Fibroblast of the aortic adventitia (primary cell): Measurements from ENCODE around the gene BBS7. TPM values are rescaled to one million over a fixed set of nuclear protein-coding genes. Genes with fewer than 3 reads are reported as not detected.

ENCODE experiments used
- DNase-seq: peaks from one replicate; pipeline ENCODE4 v3.0.0-alpha.2; 2010; ENCODE audit warnings: low read depth
- H3K4me3 ChIP-seq: 2 replicates; pipeline ENCODE4 v1.5.1; 2011; ENCODE audit warnings: low read depth, mild to moderate bottlenecking, control low read depth, low read length, moderate library complexity
- CTCF ChIP-seq: IDR thresholded peaks from 2 replicates; pipeline ENCODE4 v1.5.1; 2011; ENCODE audit warnings: mild to moderate bottlenecking, low read length, control low read depth, inconsistent platforms; ENCODE audit not compliant: insufficient read depth
- total RNA-seq: library from RNA; depleted of rRNA; stranded (reverse); fragments of >200 nt; gene quantifications from 2 replicates; pipeline ENCODE4 v1.2.3, GENCODE V29; 2012; ENCODE audit warnings: low replicate concordance

Gene BBS7
- total RNA-seq, 1 donor, result 24.3 TPM

DNA sequence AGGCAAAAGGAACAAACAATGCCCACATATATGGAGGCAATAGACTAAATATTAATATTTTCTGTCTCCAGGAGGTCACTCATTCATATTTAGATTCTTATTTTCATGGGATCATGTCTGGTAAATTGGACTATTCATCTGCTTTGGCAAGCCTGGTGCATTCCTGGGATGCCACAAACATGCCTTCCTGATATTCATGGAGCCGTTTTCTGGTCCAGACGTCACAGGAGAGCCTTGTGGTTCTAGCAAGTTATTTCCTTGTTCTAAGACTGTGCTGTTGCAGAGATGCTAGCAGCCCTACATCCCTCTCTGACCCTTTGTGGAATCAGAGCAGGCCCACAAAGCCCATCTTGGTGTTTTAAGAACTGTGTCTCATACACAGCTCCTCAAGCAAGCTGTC lies 85.3 kb downstream of the BBS7 start:
- no peak for TF ChIP-seq CTCF
- DNase-seq, result peak; percentile 97
- H3K4me3 ChIP-seq, result no peak overlapping the region

DNA sequence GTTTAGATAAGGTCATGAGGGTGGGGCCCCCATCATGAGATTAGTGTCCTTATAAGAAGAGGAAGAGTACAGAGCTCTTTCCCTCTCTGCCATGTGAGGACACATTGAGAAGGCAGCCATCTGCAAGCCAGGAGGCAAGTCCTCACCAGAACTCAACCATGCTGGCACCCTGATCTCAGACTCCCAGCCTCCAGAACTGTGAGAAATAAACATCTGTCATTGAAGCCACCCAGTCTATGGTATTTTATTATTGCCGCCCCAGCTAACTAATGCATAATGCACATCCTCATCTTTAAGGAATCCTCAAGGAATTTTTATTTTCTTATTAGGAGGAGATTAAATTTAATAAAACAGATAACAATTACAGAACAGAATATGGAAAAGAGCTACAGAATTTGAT lies 85.9 kb downstream of the BBS7 start:
- H3K4me3 ChIP-seq, result no peak overlapping the region
- no peak for TF ChIP-seq CTCF
- no peak for DNase-seq

DNA sequence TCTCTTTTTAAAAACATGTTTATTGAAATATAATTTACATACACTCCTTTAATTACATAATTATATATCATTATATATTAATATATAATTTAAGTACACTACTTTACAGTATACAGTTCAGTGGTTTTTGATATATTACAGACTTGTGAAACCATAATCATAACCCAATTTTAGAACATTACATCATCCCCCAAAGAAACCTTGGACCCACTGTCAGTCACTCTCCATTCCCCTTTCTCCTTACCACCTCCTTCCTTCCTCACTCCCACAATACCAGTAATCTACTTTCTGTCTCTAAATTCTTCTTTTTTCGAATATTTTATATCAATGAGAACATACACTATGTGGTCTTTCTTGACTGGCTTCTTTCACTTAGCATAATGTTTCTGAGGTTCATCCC lies 87.1 kb downstream of the BBS7 start:
- DNase-seq, result no peak
- H3K4me3 ChIP-seq, result no peak overlapping the region
- TF ChIP-seq CTCF, result no peak

GRCh38 chr4:121778991-121779628 lies 91.2 kb downstream of the BBS7 start:
- TF ChIP-seq CTCF, result no peak
- H3K4me3 ChIP-seq, result no peak overlapping the region

DNA sequence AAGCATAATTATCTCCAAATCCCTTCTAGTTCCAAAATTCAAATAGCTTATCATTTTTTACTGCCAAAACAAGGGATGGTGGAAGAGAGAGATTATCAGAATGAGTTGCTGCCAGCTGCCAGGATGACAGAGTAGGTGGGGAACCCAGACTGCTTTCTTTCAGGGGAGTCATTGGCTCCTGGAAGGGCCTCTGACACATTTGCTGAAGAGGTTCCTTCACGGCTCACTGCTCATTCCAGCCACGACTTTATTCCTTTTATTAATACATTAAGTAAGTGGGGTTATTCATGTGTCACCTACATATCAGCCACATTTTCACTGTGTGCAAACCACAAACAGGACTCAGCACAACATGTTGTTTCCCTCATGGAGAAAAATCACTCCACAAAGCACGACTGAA lies 92.6 kb downstream of the BBS7 start:
- H3K4me3 ChIP-seq, result no peak overlapping the region
- no peak for DNase-seq
- no peak for TF ChIP-seq CTCF

More at GRCh38 chr4:121778991-121779628, 91.2 kb downstream of the BBS7 start:
- DNase-seq, result peak; percentile 85

DNA sequence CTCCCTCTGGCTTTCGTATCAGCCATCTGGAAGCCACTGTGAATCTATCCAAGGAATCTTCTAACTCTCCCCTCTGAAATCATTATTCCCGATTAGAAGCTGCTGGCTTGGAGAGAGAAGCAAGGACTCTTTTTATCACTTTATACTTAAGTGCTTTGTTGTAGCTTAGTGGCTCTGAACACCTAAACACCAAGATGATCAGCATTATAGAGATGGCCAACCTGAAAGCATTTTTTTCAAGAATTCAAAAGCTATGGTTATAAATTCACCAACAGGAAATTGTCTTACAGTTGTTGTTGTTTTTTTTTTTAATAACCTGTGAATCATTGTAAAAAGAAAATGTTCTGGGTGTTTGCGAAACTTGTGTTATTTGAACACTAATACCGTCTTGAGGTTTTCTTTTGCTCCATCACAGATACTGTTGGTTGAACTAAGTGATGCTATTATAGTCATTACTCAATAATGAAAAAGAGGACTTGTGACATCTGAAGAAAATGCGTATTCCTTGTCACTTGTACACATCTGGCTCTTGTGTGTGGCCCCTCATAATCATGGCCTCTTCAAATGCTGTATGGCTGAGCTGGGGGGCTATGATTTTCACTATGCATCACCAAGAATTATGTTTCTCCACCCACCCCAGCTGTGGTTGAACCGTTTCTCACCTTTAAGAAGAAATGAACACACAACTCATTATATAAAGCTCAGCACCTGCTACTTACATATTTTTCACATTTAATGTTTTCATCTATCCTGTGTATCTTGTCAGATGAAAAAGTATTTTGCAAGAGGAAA lies 93.5 kb downstream of the BBS7 start:
- no peak overlapping the region for H3K4me3 ChIP-seq
- no peak for TF ChIP-seq CTCF
- no peak for DNase-seq

Other genes with a start within 250 kb of the BBS7 start
- gene ANXA5, start 173.5 kb downstream of the BBS7 start, total RNA-seq, result 496 and 1,355 TPM in 2 replicates
- 0.45 and 1.1 TPM in 2 replicates for gene SMIM43, start 105.3 kb downstream of the BBS7 start, total RNA-seq
- gene EXOSC9, start 69.2 kb downstream of the BBS7 start, total RNA-seq, result 26.8 and 50.7 TPM in 2 replicates
- 3.8 and 63.9 TPM in 2 replicates for gene CCNA2, start 46.6 kb downstream of the BBS7 start, total RNA-seq
- 0.45 and 0.49 TPM in 2 replicates for gene TRPC3, start 81.6 kb upstream of the BBS7 start, total RNA-seq